Astrocyte (in vitro differentiated cells and primary cell): ENCODE results near the gene FTO. TPM values are rescaled to one million over a fixed set of nuclear protein-coding genes. Genes with fewer than 3 reads are reported as not detected.

Source experiments
- DNase-seq: peaks from one replicate; pipeline ENCODE4 v3.0.0-alpha.2; 2010; ENCODE audit warnings: low read depth
- FAIRE-seq: peaks from 2 replicates; lab custom pipeline; 2011; peaks lifted over from hg19 to GRCh38; lab: Jason Lieb, UNC
- H2AFZ ChIP-seq: 2 replicates; pipeline ENCODE4 v1.6.0; 2012; ENCODE audit warnings: low read depth, low read length, inconsistent platforms
- H3K27ac ChIP-seq: 2 replicates; pipeline ENCODE4 v1.5.1; 2011; ENCODE audit warnings: low read depth, low read length, inconsistent platforms
- H3K27me3 ChIP-seq: 2 replicates; pipeline ENCODE4 v1.6.0; 2011; ENCODE audit warnings: low read length, inconsistent platforms; ENCODE audit not compliant: insufficient read depth
- H3K36me3 ChIP-seq: 2 replicates; pipeline ENCODE4 v1.5.1; 2011; ENCODE audit warnings: low read length, inconsistent platforms; ENCODE audit not compliant: insufficient read depth
- H3K4me1 ChIP-seq: 2 replicates; pipeline ENCODE4 v1.5.1; 2011; ENCODE audit warnings: low read length, inconsistent platforms; ENCODE audit not compliant: insufficient read depth
- H3K4me2 ChIP-seq: 2 replicates; pipeline ENCODE4 v1.6.0; 2012; ENCODE audit warnings: low read length, inconsistent platforms
- H3K4me3 ChIP-seq: 2 replicates; pipeline ENCODE4 v1.5.1; 2011; ENCODE audit warnings: low read depth, mild to moderate bottlenecking, low read length, inconsistent platforms; ENCODE audit not compliant: insufficient read depth
- H3K79me2 ChIP-seq: 2 replicates; pipeline ENCODE4 v1.6.0; 2012; ENCODE audit warnings: mild to moderate bottlenecking, low read length, inconsistent platforms; ENCODE audit not compliant: insufficient read depth
- H3K9ac ChIP-seq: 2 replicates; pipeline ENCODE4 v1.6.0; 2012; ENCODE audit warnings: mild to moderate bottlenecking, low read length, inconsistent platforms
- H3K9me3 ChIP-seq: 2 replicates; pipeline ENCODE4 v1.5.1; 2012; ENCODE audit warnings: low read depth, mild to moderate bottlenecking, low read length, inconsistent platforms; ENCODE audit not compliant: insufficient read depth
- H4K20me1 ChIP-seq: 2 replicates; pipeline ENCODE4 v1.6.0; 2012; ENCODE audit warnings: low read length, inconsistent platforms; ENCODE audit not compliant: insufficient read depth
- H3K27ac Mint-ChIP-seq: one replicate; pipeline ENCODE4 v1.8.0; 2021; ENCODE audit warnings: mild to moderate bottlenecking, mixed read lengths; ENCODE audit not compliant: unreplicated experiment
- H3K27me3 Mint-ChIP-seq: one replicate; pipeline ENCODE4 v1.8.0; 2021; ENCODE audit warnings: low read depth, mixed read lengths; ENCODE audit not compliant: unreplicated experiment
- H3K36me3 Mint-ChIP-seq: one replicate; pipeline ENCODE4 v1.8.0; 2021; ENCODE audit warnings: low read depth, mixed read lengths; ENCODE audit not compliant: unreplicated experiment
- H3K4me1 Mint-ChIP-seq: one replicate; pipeline ENCODE4 v1.8.0; 2021; ENCODE audit warnings: low read depth, mixed read lengths; ENCODE audit not compliant: unreplicated experiment
- H3K4me3 Mint-ChIP-seq: one replicate; pipeline ENCODE4 v1.8.0; 2021; ENCODE audit warnings: mild to moderate bottlenecking, moderate library complexity, mixed read lengths; ENCODE audit not compliant: unreplicated experiment
- H3K9me3 Mint-ChIP-seq: one replicate; pipeline ENCODE4 v1.8.0; 2021; ENCODE audit warnings: mild to moderate bottlenecking, mixed read lengths; ENCODE audit not compliant: unreplicated experiment
- EZH2 ChIP-seq: IDR thresholded peaks from 2 replicates; pipeline ENCODE4 v1.6.1; 2012; ENCODE audit warnings: mild to moderate bottlenecking, low read length, inconsistent platforms; ENCODE audit not compliant: insufficient read depth
- total RNA-seq: library from RNA; stranded (reverse); gene quantifications from 2 replicates; pipeline ENCODE4 v1.2.1, GENCODE V29; 2021
- TF ChIP-seq, protein P1 (sequence below): IDR thresholded peaks from 2 replicates; pipeline ENCODE4 v1.5.1; 2011; ENCODE audit warnings: low read depth, mild to moderate bottlenecking, inconsistent platforms, low read length, moderate library complexity; ENCODE audit not compliant: insufficient read depth

The FTO gene
- total RNA-seq, 1 donor from 2014 or later: 73.1 TPM

DNA sequence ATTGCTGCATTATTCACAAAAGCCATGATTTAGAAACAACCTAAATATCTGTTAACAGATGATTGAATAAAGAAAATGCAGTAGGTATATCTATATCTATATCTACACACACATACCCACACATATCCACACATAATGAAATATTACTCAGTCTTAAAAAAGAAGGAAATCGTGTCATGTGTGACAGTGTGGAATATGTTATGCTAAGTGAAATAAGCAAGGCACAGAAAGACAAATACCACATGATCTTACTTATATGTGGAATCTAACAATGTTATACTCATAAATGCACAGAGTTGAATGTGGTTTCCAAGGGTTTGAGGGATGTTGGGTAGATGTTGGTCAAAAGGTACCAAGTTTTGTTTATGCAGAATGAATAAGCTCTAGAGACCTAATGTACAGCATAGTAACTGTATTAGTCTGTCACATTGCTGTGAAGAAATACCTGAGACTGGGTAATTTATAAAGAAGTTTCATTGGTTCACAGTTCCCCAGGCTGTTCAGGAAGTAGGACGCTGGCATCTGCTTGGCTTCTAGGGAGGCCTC is 156.1 kb downstream of the FTO start:
- Histone ChIP-seq H3K27me3 (no peaks in the 10 kb centered on the region), H4K20me1 (no peaks in the 10 kb centered on the region), H3K4me2 (no peak overlapping the region), H3K9ac (no peak overlapping the region), H3K4me1 (peaks cover 9% of the 10 kb centered on the region), H3K79me2 (no peaks in the 10 kb centered on the region), H3K9me3 (no peaks in the 10 kb centered on the region), H3K36me3 (no peaks in the 10 kb centered on the region), H3K4me3 (no peak overlapping the region), H3K27ac (no peak overlapping the region), H2AFZ (no peak overlapping the region)
- Mint-ChIP-seq H3K9me3 (no peaks in the 10 kb centered on the region), H3K4me3 (no peak overlapping the region), H3K4me1 (peaks cover 3% of the 10 kb centered on the region), H3K27ac (no peak overlapping the region), H3K36me3 (no peaks in the 10 kb centered on the region), H3K27me3 (no peaks in the 10 kb centered on the region)
- FAIRE-seq: no peak
- DNase-seq: no peak
- TF ChIP-seq, protein P1, sequence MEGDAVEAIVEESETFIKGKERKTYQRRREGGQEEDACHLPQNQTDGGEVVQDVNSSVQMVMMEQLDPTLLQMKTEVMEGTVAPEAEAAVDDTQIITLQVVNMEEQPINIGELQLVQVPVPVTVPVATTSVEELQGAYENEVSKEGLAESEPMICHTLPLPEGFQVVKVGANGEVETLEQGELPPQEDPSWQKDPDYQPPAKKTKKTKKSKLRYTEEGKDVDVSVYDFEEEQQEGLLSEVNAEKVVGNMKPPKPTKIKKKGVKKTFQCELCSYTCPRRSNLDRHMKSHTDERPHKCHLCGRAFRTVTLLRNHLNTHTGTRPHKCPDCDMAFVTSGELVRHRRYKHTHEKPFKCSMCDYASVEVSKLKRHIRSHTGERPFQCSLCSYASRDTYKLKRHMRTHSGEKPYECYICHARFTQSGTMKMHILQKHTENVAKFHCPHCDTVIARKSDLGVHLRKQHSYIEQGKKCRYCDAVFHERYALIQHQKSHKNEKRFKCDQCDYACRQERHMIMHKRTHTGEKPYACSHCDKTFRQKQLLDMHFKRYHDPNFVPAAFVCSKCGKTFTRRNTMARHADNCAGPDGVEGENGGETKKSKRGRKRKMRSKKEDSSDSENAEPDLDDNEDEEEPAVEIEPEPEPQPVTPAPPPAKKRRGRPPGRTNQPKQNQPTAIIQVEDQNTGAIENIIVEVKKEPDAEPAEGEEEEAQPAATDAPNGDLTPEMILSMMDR: no peak

DNA sequence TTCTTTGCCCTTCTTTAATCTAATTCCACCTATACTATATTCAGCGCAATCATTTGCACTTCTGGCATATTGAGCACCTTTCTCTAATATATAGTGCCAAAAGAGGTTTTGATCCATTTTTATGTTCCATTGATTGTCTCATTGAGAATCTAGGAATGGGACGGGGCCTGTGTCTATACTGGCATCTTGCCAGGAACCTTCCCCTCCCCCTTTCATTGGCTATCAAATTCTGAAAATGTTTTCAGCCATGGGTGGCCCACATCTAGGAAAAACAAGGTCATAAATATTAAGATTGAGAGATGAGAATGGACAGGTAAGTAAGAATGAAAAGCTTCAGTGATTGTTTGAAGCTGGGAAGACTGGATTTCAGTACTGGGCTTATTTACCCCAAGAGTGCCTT is 159.9 kb downstream of the FTO start:
- Mint-ChIP-seq H3K9me3 (no peaks in the 10 kb centered on the region), H3K4me3 (no peak overlapping the region), H3K4me1 (peaks cover 10% of the 10 kb centered on the region), H3K27ac (peak overlapping the region; percentile 6), H3K27me3 (no peaks in the 10 kb centered on the region), H3K36me3 (peaks cover 5% of the 10 kb centered on the region)
- Histone ChIP-seq H3K4me1 (peaks cover 18% of the 10 kb centered on the region), H3K4me2 (no peak overlapping the region), H3K27me3 (no peaks in the 10 kb centered on the region), H2AFZ (no peak overlapping the region), H3K4me3 (no peak overlapping the region), H3K27ac (no peak overlapping the region), H3K9ac (no peak overlapping the region), H3K79me2 (no peaks in the 10 kb centered on the region), H4K20me1 (no peaks in the 10 kb centered on the region), H3K36me3 (no peaks in the 10 kb centered on the region), H3K9me3 (no peaks in the 10 kb centered on the region)
- FAIRE-seq (no peak), DNase-seq (no peak)
- TF ChIP-seq EZH2: no peak
- TF ChIP-seq, protein P1: no peak

DNA sequence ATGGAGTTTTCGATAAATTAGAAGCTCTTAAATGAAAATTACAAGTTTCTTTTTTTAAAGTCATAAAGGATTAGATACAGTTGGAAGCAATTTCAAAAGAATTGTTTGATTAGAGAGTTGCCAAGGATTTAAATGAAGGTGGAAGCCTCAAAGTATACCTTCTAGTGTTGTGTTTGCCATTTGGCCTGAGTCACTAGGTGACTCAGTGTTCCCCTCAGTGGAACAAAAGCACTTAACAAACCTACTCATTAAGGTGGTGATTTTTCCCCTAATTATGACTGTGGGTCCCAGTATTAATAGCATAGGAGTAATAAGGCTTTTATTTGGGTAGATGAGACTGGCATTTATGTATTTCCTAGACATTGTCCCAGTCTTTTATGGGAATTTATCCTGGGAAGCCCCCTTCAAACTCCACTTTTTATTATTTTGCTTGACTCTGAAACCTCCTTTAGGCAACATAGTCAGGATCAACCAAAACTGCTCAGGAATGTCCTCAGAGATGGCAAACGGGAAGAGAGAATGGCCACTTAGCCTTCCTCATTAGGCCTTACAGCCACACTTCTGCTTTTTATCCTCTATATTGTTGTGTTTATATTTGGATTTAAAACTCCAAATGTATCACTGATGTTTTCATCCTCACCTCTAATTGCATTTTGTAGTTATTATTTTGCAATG is 161.0 kb downstream of the FTO start:
- FAIRE-seq (peak; percentile 55), DNase-seq (peak; percentile 64)
- no peaks in the 10 kb centered on the region for H3K79me2 ChIP-seq
- no peaks in the 10 kb centered on the region for H3K36me3 ChIP-seq
- peaks cover 18% of the 10 kb centered on the region for H3K4me1 ChIP-seq
- no peak overlapping the region for H2AFZ ChIP-seq
- peak overlapping the region; percentile 3 for H3K9ac ChIP-seq
- no peaks in the 10 kb centered on the region for H3K27me3 Mint-ChIP-seq
- H3K4me2 ChIP-seq: peak overlapping the region; percentile 35
- H3K27ac Mint-ChIP-seq: peak overlapping the region; percentile 10
- no peak overlapping the region for H3K4me3 Mint-ChIP-seq
- no peaks in the 10 kb centered on the region for H4K20me1 ChIP-seq
- H3K4me3 ChIP-seq: no peak overlapping the region
- H3K4me1 Mint-ChIP-seq: peaks cover 10% of the 10 kb centered on the region
- peaks cover 5% of the 10 kb centered on the region for H3K36me3 Mint-ChIP-seq
- no peaks in the 10 kb centered on the region for H3K27me3 ChIP-seq
- no peaks in the 10 kb centered on the region for H3K9me3 Mint-ChIP-seq
- no peak for TF ChIP-seq EZH2
- TF ChIP-seq, protein P1: no peak
- peak overlapping the region; percentile 53 for H3K27ac ChIP-seq
- H3K9me3 ChIP-seq: no peaks in the 10 kb centered on the region
